HG02840 (cell line): ENCODE results near the gene CD274.
"Not testable (repeated sequence)": the region's sequence is repeated elsewhere in the genome, so short reads cannot be mapped to it uniquely, and the experiment has no call there.

Experiments used
- ATAC-seq: cut with Tn5 transposase; IDR thresholded peaks from one replicate; pipeline ENCODE4 v1.9.1; 2021; ENCODE audit warnings: mild to moderate bottlenecking, moderate library complexity, moderate number of reproducible peaks; ENCODE audit not compliant: unreplicated experiment, low FRiP score

CD274 gene

DNA sequence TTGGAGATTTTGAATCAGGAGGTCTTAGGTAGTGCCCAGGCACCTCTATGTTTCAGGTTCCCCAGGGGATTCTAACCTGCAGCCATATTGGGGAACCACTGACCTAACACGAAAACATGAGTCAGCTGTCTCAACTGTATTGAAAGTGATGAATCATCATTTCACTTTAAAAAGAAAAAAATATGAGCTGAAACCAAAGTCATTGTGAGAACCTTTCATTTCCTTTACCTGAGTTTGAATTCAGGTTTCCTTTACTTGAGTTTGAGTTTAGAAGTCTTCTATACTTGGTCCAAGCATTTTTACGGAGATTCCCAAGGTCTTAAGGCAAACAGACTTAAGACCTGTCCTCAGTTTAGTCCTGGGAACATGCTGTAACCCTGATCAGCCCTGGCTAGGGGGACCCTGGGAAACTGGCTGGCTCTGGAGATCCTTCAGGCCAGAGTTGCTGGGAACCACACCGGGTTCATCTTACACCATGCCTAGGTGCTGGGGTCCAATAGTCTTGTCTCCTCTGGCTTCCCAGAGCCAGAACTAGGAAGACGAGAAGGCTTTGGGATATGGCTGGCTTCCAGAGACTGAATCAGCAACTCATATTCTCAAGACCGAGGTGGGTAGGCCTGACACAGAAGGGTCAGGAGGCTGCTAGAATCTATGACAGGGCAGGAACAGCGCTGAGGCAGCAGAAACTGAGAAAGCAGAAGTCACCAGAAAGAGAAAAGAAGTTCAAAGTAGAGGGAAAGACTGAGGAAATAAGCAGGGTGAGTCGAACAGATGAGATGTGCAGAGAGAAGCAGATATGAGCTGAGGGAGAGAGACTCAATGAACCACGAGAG lies 43.6 kb downstream of the CD274 start:
- ATAC-seq, result peak; percentile 96

DNA sequence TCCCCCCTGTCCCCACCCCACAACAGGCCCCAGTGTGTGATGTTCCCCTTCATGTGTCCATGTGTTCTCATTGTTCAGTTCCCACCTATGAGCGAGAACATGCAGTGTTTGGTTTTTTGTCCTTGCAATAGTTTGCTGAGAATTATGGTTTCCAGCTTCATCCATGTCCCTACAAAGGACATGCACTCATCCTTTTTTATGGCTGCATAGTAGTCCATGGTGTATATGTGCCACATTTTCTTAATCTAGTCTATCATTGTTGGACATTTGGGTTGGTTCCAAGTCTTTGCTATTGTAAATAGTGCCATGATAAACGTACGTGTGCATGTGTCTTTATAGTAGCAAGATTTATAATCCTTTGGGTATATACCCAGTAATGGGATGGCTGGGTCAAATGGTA lies 44.4 kb downstream of the CD274 start:
- not testable (repeated sequence) for ATAC-seq

DNA sequence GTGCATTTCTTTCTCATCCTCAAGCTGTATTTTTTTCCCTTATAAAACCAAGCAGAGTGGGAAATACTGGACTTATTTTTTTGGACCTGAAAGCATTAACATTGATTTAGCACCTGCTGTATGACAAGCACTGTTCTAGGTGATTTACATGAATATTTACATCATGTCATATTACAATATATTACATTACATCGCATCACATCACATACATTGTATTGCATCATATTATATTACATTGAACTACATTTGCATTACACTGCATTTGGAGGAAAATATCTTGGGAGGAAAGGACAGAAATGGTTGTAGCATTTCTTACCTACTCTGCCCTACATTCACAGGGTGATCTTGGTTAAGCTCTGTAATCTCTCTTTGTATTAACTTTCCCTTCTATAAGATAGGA lies 48.8 kb downstream of the CD274 start:
- ATAC-seq, result no peak

DNA sequence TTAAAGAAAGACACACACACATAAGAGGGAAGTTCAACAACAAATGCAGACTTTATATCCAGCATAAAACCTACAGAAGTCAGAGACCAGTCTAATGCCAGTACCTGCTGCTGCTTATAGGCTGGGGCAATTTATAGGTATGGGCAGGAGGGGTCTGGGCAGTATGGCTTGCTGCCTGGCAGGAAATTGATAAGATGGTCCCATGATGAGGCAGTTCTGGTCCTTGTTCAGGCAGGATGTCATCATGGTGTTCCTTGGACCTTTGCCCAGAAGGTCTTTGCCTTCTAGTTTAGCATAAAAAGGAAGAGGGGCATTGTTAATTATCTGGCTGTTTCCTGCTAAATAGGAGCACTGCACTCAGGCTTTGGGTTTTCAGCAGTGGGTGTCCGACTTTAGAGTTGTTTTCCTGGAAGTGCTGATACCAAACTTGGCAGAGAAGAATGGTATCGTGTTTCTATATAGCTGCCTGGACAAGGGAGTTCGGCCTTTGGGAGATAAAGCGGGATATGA lies 49.6 kb downstream of the CD274 start:
- ATAC-seq, result no peak

DNA sequence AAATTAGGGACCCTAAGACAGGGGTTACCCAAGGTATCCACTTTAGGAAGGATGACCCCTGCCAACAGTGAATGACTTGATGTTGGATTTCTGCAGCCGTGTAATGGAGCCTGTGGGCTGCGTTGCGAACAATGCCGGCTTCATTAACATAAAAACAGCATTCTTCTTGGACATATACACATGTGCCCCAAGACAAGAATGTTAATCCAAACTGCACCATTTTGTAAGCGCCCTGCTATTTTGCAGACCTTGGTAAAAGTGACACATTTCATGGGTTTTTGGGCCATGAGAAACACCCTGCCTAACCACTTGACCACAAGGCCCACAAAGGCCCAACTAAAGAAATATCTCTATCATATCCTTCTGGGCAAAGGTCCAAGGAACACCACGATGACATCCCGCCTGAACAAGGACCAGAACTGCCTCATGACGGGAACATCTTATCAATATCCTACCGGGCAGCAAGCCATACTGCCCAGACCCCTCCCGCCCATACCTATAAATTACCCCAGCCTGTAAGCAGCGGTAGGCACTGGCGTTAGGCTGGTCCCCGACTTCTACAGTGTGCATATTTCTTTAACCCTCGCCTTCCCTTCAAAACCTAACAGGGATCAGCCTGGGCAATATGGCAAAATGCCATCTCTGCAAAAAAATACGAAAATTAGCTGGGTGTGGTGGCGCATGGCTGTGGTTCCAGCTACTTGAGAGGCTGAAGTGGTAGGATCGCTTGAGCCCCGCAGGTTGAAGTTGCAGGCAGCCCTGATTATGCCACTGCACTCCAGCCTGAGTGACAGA lies 50.3 kb downstream of the CD274 start:
- ATAC-seq, result no peak

DNA sequence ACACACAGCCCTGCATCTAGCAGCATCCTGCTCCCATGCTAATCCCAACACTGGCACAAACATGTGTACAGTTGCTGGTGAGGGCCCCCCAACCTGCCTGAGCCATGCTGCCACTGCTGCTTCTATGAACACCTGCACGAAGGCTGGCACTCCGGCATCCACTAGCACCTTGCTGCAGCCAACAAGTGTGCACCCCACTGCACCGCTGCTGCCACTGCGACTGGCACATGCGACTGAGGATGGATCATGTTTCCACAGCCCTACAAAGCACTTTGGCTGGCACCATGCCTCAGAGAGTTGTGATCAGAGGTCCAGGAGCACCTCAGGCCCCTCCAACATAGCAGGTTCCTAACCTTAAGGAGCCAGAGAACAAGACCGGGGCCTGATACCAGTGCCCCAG lies 52.2 kb downstream of the CD274 start:
- no peak for ATAC-seq

DNA sequence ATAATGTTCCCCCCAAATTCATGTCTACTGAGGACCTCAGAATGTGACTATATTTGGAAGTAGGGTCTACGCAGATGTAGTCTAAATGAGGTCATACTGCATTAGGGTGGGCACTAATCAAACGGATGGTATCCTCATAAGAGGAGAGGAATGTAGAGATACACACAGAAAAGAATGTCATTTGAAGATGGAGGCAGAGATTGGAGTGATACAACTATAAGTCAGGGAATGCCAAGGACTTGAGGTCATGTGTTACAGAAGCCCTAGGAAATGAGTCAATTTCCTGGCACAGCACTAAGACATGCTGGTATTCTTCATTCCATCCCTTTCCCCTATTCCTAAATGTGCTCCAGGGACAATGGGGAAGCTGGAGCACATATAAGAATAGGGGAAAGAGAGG lies 59.2 kb downstream of the CD274 start:
- no peak for ATAC-seq

DNA sequence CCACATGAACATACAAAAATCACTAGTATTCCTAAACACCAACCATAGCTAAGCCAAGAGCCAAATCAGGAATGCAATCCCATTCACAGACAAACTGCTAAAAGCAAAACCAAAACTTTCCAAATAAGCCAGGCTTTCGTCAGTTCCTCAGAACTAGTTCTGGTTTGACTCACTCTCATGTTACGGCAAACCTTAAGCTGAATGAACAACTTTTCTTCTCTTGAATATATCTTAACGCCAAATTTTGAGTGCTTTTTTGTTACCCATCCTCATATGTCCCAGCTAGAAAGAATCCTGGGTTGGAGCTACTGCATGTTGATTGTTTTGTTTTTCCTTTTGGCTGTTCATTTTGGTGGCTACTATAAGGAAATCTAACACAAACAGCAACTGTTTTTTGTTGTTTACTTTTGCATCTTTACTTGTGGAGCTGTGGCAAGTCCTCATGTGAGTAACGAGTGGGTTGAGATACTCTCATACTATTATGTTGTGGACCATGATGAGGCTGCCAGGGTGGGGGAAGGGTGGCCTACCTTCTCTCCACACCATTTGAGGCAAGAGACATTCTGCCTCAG lies 60.1 kb downstream of the CD274 start, which contains the start of gene PDCD1LG2:
TSS of gene PDCD1LG2 (plus strand) at position 172 of the 572 bp plus-strand sequence. CDS start 12,016 bp downstream, outside the sequence.
- peak; percentile 62 for ATAC-seq

DNA sequence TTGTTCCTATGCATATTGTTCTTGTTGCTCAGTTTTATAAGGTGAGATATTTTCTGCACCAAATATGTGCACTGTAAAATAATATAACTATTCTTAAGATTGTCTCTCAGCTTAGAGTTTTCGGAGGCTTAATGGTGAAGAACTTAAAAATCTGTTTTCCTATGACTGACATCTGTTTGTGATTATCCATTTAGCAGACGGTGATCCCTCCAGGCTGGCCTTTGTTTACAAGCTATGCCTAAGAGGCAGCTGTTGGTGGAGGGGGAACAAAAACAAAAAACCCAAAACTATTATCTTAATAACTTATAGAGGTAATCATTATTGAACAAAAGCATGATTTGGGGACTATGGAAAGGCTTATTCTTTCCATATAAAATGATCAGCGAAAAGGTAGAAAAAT lies 60.6 kb downstream of the CD274 start:
- no peak for ATAC-seq

DNA sequence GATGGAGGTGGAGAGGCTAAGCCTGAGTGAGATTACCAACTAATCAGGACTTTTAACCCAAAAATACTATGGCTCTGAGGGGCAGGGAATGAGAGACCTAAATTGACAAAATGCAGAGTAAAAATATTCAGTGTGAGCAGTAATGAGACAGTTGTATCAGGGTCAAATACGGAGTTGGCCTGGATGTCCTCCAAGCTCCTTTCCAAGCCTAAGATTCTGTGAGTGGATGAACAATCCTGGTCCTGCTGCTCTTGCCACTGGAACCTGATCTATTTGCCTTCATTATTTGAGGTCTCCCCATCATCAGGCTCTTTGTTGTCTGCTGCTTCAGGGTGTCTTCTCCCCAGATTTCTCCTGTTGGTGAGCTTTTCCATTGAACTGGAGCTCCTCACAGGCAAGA lies 61.1 kb downstream of the CD274 start:
- ATAC-seq, result no peak

DNA sequence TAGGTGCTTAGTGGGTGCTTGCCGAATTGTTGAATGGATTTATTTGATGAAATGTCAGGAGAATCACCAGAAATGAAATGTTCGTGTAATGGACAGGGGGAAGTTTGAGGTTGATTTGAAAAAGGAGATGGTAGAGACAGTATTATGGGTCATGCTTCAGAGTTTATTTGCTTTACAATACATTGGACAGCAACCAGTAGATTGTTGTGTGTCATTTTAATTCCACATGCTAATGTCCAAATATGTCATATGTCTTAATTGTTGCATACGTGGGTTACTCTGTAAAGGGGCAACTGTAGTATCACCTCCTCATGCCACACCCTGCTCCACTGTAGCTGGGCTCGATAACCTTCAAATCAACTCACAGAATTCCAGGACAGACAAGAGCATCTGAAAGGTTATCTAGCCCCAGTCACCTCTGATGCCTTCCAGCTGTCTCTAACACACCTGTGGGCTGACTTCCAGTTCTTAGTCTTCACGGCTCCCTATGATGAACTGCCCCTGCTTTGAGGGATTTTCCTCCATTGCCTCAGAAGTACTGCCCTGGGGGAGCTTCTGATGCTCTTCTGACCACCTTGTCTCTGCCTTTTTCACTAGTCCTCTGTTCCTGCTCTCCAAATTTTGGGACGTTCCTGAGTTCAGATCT lies 61.7 kb downstream of the CD274 start:
- ATAC-seq, result no peak

DNA sequence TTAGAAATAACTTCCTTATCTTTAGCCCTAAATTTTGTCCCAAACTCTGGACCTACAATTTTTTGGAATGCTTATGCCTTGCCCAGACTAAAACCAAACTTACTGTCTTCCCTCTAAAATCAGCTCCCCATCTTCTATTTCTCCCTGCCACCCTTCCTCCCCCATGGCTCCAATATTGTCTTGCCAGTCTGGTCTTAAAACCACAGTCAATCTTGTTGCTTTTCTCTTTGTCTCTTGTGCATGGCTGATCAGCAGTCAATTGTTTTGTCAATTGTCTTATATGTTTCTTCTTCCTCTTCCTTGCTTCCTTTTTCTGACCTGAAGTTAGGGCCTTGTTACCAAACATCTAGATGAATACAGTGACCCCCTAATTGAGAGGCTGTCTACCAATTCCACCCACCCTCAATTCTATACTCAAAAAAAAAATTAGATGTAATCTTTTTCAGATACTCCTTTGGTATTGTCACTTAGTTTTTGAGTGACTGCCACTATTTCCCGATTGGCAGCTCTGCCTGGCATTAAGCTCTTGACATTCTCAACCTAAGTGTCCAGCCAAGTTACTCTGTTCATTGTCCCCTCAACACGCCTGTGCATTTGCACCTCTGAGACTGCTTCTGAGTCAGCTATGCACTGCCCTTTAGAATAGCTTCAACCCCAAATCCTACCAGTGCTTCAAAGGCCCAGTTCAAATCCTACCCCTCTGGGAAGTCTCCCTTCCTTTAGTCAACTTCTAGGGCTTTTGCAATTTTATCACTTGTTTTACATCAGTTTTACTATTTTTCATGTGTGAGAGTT lies 62.5 kb downstream of the CD274 start:
- ATAC-seq, result no peak

DNA sequence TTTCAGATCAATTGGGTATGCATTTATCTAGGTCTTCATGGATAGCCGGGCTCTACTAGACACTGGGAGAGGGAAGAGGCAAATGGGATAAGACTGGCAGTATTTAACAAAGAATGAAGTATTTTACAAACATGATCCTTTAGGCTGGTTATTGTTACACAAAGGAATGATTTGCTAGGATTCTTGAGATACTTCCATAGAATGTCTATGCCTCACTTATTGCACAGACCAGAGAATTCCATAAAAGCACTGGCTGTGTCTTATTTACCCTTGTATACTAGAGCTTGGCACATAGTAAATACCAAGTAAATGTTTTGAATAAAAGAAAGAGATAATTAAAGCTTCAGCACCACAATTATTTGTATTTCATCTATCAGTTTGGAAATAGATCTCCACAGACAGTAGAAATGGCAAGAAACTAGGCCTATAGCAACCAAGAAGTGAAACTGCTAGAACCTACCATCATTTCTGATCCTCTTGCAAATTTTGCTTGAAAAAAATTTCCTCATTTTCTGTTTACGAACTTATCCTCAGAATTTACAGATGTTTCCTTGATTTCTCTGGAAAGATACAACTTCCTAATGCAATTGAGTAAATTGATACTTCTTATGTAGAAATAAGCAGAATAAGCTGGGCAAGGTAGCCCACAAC lies 63.7 kb downstream of the CD274 start:
- ATAC-seq, result no peak

DNA sequence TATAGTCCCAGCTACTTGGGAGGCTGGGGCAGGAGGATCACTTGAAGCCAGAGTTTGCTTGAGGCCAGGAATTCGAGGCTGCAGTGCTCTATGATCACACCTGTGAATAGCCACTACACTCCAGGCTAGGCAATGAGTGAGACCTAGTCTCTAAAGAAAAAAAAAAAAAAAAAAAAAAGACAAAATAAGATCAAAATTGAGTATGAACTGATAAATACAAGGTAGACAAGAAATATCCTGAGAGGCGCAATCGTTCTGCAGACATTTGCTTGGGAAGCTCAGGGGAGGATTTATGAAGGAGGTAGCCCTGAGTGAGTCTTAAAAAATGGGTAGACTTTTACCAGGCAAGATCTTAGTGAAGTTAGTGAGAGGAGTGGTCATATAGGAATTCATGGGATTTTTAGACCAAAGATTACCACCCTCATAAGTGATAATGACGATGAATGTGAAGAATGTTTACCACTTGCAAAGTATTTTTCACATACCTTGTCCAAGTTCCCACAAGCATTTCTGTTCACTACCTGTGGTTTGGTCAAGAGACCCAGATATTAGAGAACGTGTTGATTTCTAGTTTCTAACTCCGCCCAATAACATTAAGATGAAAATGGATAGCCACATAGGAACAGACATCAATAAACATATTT lies 64.4 kb downstream of the CD274 start:
- ATAC-seq, result no peak

DNA sequence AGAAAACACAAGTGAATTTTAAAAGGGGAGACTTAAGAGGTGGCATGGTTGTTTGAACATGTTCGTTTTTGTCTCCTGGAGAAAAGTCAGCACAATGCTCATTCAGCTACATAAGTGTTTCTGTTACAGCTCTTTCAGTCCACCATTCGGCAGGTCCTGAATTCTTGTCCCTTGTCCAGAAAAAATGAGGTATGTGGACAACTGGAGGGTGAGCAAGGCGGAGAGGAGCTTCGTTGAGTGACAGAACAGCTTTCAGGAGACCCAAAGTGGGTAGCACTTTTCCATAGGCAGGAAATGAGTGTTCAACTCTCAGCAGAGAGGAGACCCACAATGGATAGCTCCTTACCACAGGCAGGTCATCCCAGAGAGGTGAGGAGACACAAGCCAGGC lies 64.9 kb downstream of the CD274 start:
- no peak for ATAC-seq

DNA sequence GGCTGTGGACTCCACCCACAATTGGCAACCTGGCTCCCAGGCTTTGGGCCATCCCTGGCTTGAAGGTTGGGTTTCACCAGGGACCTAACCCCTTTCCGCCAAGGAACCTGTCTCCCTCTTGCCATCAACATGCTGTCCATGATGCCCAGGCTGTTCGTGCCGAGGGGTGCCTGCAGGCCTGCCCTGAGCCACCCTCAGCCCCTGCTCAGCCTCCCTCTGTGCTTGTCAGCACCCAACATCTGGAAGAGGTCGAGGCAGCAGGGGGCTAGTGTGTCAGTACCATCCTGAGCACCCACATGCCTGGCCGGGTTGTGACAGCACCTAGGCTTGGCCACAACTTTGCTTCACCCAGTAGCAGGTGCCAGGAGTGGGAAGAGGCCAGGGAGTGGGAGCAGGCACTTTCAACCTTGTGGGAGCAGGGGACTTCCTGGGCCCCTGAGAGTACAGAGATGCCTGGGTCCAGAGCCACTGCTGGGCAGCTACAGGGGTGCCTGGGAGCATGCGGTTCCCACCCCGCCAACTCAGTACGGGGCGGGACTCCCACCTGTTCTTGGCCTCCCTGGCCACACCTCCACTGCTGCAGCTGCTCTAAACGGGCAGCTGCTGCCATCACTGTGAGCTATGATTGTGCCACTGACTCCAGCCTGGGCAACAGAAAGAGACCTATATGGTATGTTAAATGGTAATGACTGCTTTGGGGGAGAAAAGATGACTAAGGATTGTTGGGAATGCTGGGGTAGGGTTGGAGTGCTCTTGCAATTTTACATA lies 66.3 kb downstream of the CD274 start:
- no peak for ATAC-seq

DNA sequence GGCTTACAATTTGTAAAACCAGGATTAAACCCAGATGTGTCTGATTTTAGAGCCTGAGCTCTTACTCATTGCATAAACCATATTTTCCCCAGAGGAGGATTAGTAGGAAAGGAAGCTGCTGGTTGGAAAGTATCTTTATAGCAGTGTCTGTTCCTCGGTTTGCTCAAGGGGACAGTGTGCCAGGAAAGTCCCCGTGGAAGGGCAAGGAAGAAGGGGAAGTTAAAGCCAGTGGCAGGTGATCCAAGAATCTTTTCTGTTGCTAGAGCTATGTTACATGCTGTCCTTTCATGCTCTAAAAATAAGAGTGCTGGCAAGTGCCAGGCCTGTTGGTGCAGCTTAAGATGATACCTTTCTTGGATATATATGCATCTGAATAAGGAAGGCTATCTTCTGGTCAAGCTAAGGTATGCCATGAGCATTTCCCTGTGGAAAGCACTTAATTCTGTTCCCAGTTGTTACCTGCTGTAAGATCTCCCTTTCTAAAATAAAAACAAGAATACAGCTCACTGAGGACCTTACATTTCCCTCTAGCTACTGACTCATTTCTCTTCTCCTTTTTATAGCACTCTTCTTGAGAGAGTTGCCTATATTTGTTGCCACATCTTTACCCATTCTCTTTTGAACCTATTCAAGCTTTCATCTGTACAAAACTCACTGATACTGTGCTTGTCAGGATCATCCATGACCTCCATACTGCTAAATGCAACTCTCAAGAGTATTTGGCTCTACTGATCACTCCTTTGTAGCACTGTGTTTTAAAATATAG lies 68.0 kb downstream of the CD274 start:
- no peak for ATAC-seq
